Measurements from ENCODE around the gene PITPNC1.
A peak's percentile ranks its signal among the peaks of the same experiment; 100 is the strongest.

PITPNC1 gene

GRCh38 chr17:67435786-67436185, 58.7 kb downstream of the PITPNC1 start:
- DNase-seq = no peak

- DNase-seq = peak; percentile 21
These were observed 59.2 kb downstream of the PITPNC1 start for GRCh38 chr17:67436233-67436632.

- no peak for DNase-seq
These were observed 61.6 kb downstream of the PITPNC1 start for GRCh38 chr17:67438667-67439066.

GRCh38 chr17:67439269-67439668, 62.2 kb downstream of the PITPNC1 start:
- DNase-seq = no peak

GRCh38 chr17:67440277-67441051, 63.4 kb downstream of the PITPNC1 start:
- no peak for DNase-seq

- peak; percentile 76 for DNase-seq
These were observed 64.2 kb downstream of the PITPNC1 start for GRCh38 chr17:67441052-67441895.

GRCh38 chr17:67441896-67442219, 64.8 kb downstream of the PITPNC1 start:
- no peak for DNase-seq

- no peak for DNase-seq
These were observed 65.9 kb downstream of the PITPNC1 start for GRCh38 chr17:67442787-67443624.

GRCh38 chr17:67443931-67444595, 67.0 kb downstream of the PITPNC1 start:
- DNase-seq = no peak

- DNase-seq = no peak
These were observed 71.4 kb downstream of the PITPNC1 start for GRCh38 chr17:67448449-67448848.

GRCh38 chr17:67449065-67449464, 72.0 kb downstream of the PITPNC1 start:
- no peak for DNase-seq

GRCh38 chr17:67449845-67450755, 73.0 kb downstream of the PITPNC1 start:
- DNase-seq = no peak

- no peak for DNase-seq
These were observed 75.8 kb downstream of the PITPNC1 start for GRCh38 chr17:67452681-67453554.

GRCh38 chr17:67456103-67456502, 79.0 kb downstream of the PITPNC1 start:
- DNase-seq = no peak

- DNase-seq = no peak
These were observed 79.8 kb downstream of the PITPNC1 start for GRCh38 chr17:67456889-67457288.

- DNase-seq = no peak
These were observed 81.1 kb downstream of the PITPNC1 start for GRCh38 chr17:67458203-67458602.

- DNase-seq = no peak
These were observed 82.9 kb downstream of the PITPNC1 start for GRCh38 chr17:67459985-67460384.

- no peak for DNase-seq
These were observed 84.2 kb downstream of the PITPNC1 start for GRCh38 chr17:67461228-67461780.

GRCh38 chr17:67461876-67462275, 84.8 kb downstream of the PITPNC1 start:
- DNase-seq = no peak

- no peak for DNase-seq
These were observed 89.2 kb downstream of the PITPNC1 start for GRCh38 chr17:67466251-67466796.

Data from stimulated activated CD8-positive, alpha-beta memory T cell treated with anti-CD3 and anti-CD28 coated beads, Interleukin-4, amount 100 ng/mL, for 48 hours (primary cell).